Measurements from ENCODE around the gene PRDM11. TPM values are rescaled to one million over a fixed set of nuclear protein-coding genes. Genes with fewer than 3 reads are reported as not detected.

Gene PRDM11
- total RNA-seq, 1 experiment from 2014 or later = 12.6 TPM

DNA sequence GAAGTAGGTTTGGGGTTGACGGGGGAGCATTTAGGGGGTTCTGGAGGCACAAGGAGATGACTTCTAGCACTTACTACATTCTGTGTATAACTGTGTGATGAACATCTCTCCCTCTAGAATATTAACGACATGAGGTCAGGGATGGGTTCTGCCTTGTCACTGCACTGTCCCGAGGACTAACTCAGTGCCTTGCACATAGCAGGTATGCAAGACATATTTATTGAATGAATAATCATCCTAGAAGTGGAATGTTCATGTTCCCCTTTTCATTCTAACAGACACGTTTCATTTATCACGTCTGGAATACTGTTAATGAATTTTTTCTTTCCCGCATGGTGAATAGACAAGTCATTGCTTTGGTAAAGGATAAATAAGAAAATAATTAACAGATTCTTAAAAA lies 127.1 kb downstream of the PRDM11 start:
- ChIA-PET POLR2A (ENCODE audit: low non-redundant PET) (no interaction called here), CTCF (no interaction called here)
- Histone ChIP-seq H3K9me3 (ENCODE audit: low read depth, low read length, poor library complexity, severe bottlenecking) (no peaks in the 10 kb centered on the region), H3K4me1 (ENCODE audit: insufficient read depth, low read length, poor library complexity, severe bottlenecking) (no peaks in the 10 kb centered on the region), H3K27me3 (replicated peaks; ENCODE audit: insufficient read depth, low read depth, low read length, poor library complexity) (peaks cover 45% of the 10 kb centered on the region), H3K36me3 (ENCODE audit: insufficient read depth, low read length, poor library complexity, severe bottlenecking) (no peaks in the 10 kb centered on the region), H3K4me3 (ENCODE audit: low read depth, low read length, poor library complexity, severe bottlenecking) (no peak overlapping the region), H3K27ac (ENCODE audit: low read depth, low read length, poor library complexity, severe bottlenecking) (no peak overlapping the region)
- intact Hi-C loops (cut with micrococcal nuclease; ENCODE audit: unreplicated experiment) = no loop called here
- no peak for TF ChIP-seq EZH2 (IDR thresholded peaks at IDR 0.05; ENCODE audit: borderline replicate concordance, low read depth, low read length, poor library complexity, severe bottlenecking)
- TF ChIP-seq, protein P1, sequence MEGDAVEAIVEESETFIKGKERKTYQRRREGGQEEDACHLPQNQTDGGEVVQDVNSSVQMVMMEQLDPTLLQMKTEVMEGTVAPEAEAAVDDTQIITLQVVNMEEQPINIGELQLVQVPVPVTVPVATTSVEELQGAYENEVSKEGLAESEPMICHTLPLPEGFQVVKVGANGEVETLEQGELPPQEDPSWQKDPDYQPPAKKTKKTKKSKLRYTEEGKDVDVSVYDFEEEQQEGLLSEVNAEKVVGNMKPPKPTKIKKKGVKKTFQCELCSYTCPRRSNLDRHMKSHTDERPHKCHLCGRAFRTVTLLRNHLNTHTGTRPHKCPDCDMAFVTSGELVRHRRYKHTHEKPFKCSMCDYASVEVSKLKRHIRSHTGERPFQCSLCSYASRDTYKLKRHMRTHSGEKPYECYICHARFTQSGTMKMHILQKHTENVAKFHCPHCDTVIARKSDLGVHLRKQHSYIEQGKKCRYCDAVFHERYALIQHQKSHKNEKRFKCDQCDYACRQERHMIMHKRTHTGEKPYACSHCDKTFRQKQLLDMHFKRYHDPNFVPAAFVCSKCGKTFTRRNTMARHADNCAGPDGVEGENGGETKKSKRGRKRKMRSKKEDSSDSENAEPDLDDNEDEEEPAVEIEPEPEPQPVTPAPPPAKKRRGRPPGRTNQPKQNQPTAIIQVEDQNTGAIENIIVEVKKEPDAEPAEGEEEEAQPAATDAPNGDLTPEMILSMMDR (conservative IDR thresholded peaks at IDR 0.05; ENCODE audit: low read depth, low read length) = no peak
- BruUV-seq (replicated peaks) = no TSS peak
- no peak for DNase-seq (ENCODE audit: low spot score)

DNA sequence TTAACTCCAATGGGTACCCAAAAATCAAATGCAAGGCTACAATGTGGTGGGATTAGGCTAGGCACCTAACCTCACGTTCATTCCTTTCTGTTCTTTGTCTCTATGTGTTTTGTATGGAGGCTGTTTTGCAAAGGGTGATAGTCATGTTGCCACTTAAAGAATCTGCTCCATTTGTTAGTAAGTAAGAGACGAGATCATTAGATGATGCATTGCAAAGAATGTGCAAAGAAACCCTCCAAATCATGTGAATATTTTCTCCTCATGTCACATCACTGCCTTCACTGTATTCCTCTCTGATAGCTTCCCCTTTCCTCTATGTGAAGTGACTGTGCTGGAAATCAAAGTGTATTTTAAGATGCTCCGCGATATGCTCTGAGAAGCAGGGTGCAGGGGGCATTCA lies 127.8 kb downstream of the PRDM11 start:
- ChIA-PET CTCF (no interaction called here), POLR2A (ENCODE audit: low non-redundant PET) (no interaction called here)
- DNase-seq (ENCODE audit: low spot score) = no peak
- H3K36me3 ChIP-seq (ENCODE audit: insufficient read depth, low read length, poor library complexity, severe bottlenecking) = no peaks in the 10 kb centered on the region
- H3K4me3 ChIP-seq (ENCODE audit: low read depth, low read length, poor library complexity, severe bottlenecking) = no peak overlapping the region
- intact Hi-C loops (cut with micrococcal nuclease; ENCODE audit: unreplicated experiment) = no loop called here
- H3K27me3 ChIP-seq (replicated peaks; ENCODE audit: insufficient read depth, low read depth, low read length, poor library complexity) = peaks cover 38% of the 10 kb centered on the region
- TF ChIP-seq EZH2 (IDR thresholded peaks at IDR 0.05; ENCODE audit: borderline replicate concordance, low read depth, low read length, poor library complexity, severe bottlenecking) = no peak
- TF ChIP-seq, protein P1 (conservative IDR thresholded peaks at IDR 0.05; ENCODE audit: low read depth, low read length) = no peak
- H3K9me3 ChIP-seq (ENCODE audit: low read depth, low read length, poor library complexity, severe bottlenecking) = peaks cover 4% of the 10 kb centered on the region
- BruUV-seq (replicated peaks) = no TSS peak
- H3K27ac ChIP-seq (ENCODE audit: low read depth, low read length, poor library complexity, severe bottlenecking) = no peak overlapping the region
- H3K4me1 ChIP-seq (ENCODE audit: insufficient read depth, low read length, poor library complexity, severe bottlenecking) = no peaks in the 10 kb centered on the region

DNA sequence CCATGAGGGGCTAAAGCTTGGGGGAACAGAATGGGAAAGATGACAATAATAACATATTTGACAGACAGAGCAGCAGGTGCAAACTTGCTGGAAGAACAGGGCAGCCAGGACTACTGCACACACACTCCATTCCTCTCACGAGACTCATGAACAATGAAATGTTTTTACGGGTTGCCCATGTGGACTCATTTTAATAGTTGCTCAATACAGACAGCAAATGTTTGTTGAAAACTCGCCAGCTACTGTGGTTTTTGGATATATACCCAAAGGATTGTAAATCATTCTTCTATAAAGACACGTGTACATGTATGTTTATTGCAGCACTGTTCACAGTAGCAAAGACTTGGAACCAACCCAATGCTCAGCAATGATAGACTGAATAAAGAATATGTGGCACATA lies 129.4 kb downstream of the PRDM11 start:
- no peak for TF ChIP-seq EZH2 (IDR thresholded peaks at IDR 0.05; ENCODE audit: borderline replicate concordance, low read depth, low read length, poor library complexity, severe bottlenecking)
- TF ChIP-seq, protein P1 (conservative IDR thresholded peaks at IDR 0.05; ENCODE audit: low read depth, low read length) = no peak
- BruUV-seq (replicated peaks) = no TSS peak
- Histone ChIP-seq H3K27me3 (replicated peaks; ENCODE audit: insufficient read depth, low read depth, low read length, poor library complexity) (peaks cover 22% of the 10 kb centered on the region), H3K4me3 (ENCODE audit: low read depth, low read length, poor library complexity, severe bottlenecking) (no peak overlapping the region), H3K27ac (ENCODE audit: low read depth, low read length, poor library complexity, severe bottlenecking) (no peak overlapping the region), H3K4me1 (ENCODE audit: insufficient read depth, low read length, poor library complexity, severe bottlenecking) (peaks cover 8% of the 10 kb centered on the region), H3K9me3 (ENCODE audit: low read depth, low read length, poor library complexity, severe bottlenecking) (peaks cover 13% of the 10 kb centered on the region), H3K36me3 (ENCODE audit: insufficient read depth, low read length, poor library complexity, severe bottlenecking) (no peaks in the 10 kb centered on the region)
- DNase-seq (ENCODE audit: low spot score) = no peak
- POLR2A ChIA-PET (ENCODE audit: low non-redundant PET) = interaction anchor here (0.6 kb wide), 1 partner anchor 47 kb away, joined by 6 read pairs; no protein-coding TSS in a partner anchor
- CTCF ChIA-PET = no interaction called here
- intact Hi-C loops (cut with micrococcal nuclease; ENCODE audit: unreplicated experiment) = no loop called here

Data from A673 (cell line).